Progenitor cell of endocrine pancreas (in vitro differentiated cells): ENCODE data around the gene EML5. TPM values are rescaled to one million over a fixed set of nuclear protein-coding genes. Genes with fewer than 3 reads are reported as not detected.
"Not testable (repeated sequence)": the region's sequence is repeated elsewhere in the genome, so short reads cannot be mapped to it uniquely, and the experiment has no call there.

ENCODE experiments used
- DNase-seq: peaks from one replicate; pipeline ENCODE4 v3.0.0; 2021; ENCODE audit warnings: low spot score; ENCODE audit not compliant: unreplicated experiment
- H3K27ac Mint-ChIP-seq: 2 replicates; pipeline ENCODE4 v1.8.0; 2021; ENCODE audit warnings: mild to moderate bottlenecking, moderate library complexity, mixed read lengths
- H3K27me3 Mint-ChIP-seq: 2 replicates; pipeline ENCODE4 v1.8.0; 2021; ENCODE audit warnings: mixed read lengths
- H3K36me3 Mint-ChIP-seq: 2 replicates; pipeline ENCODE4 v1.8.0; 2022; ENCODE audit warnings: mixed read lengths; ENCODE audit not compliant: insufficient read depth
- H3K4me1 Mint-ChIP-seq: 2 replicates; pipeline ENCODE4 v1.8.0; 2021; ENCODE audit warnings: low read depth, mixed read lengths
- H3K4me3 Mint-ChIP-seq: 2 replicates; pipeline ENCODE4 v1.8.0; 2021; ENCODE audit warnings: low read depth, mild to moderate bottlenecking, moderate library complexity, mixed read lengths
- H3K9me3 Mint-ChIP-seq: 2 replicates; pipeline ENCODE4 v1.8.0; 2021; ENCODE audit warnings: low read depth, mixed read lengths
- CTCF ChIP-seq: fragments of 200-600 bp; sonication (generic); IDR thresholded peaks from one replicate; pipeline ENCODE4 v1.5.0; 2021; ENCODE audit warnings: antibody characterized with exemption, mild to moderate bottlenecking; ENCODE audit not compliant: unreplicated experiment
- total RNA-seq: library from RNA; stranded (reverse); gene quantifications from 2 replicates; pipeline ENCODE4 v1.2.1, GENCODE V29; 2021

EML5 gene
- total RNA-seq, 1 donor from 2014 or later, result 6.0 TPM

GRCh38 chr14:88821888-88822287 lies 29.1 kb upstream of the EML5 start:
- H3K36me3 Mint-ChIP-seq, result no peaks in the 10 kb centered on the region
- no peak overlapping the region for H3K4me3 Mint-ChIP-seq
- TF ChIP-seq CTCF, result no peak
- H3K9me3 Mint-ChIP-seq, result no peaks in the 10 kb centered on the region
- no peaks in the 10 kb centered on the region for H3K27me3 Mint-ChIP-seq
- H3K4me1 Mint-ChIP-seq, result peaks cover 14% of the 10 kb centered on the region
- no peak for DNase-seq
- no peak overlapping the region for H3K27ac Mint-ChIP-seq

DNA sequence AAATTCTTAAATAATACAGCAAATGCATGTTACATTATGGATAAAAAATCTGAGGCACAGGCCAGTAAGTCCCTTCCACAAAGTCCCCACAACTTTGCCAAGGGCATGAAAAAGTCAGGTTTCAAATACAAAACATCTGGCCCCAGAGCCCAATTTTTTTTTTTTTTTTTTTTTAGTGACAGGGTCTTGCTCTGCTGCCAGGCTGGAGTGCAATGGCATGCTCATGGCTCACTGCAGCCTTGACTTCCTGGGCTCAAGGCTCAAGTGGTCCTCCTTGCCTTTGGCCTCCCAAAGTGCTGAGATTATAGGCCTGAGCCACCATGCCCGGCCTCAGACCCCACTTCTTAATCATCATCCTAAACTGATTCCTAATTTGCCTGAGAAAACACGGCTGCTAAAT lies 28.6 kb upstream of the EML5 start:
- DNase-seq, result no peak
- Mint-ChIP-seq H3K27me3 (no peaks in the 10 kb centered on the region), H3K27ac (no peak overlapping the region), H3K4me3 (no peak overlapping the region), H3K9me3 (no peaks in the 10 kb centered on the region), H3K4me1 (peaks cover 14% of the 10 kb centered on the region), H3K36me3 (no peaks in the 10 kb centered on the region)
- no peak for TF ChIP-seq CTCF

GRCh38 chr14:88819674-88820073 lies 26.9 kb upstream of the EML5 start:
- not testable (repeated sequence) for H3K4me3 Mint-ChIP-seq, H3K4me1 Mint-ChIP-seq, H3K27ac Mint-ChIP-seq, H3K36me3 Mint-ChIP-seq, H3K27me3 Mint-ChIP-seq, DNase-seq, H3K9me3 Mint-ChIP-seq

DNA sequence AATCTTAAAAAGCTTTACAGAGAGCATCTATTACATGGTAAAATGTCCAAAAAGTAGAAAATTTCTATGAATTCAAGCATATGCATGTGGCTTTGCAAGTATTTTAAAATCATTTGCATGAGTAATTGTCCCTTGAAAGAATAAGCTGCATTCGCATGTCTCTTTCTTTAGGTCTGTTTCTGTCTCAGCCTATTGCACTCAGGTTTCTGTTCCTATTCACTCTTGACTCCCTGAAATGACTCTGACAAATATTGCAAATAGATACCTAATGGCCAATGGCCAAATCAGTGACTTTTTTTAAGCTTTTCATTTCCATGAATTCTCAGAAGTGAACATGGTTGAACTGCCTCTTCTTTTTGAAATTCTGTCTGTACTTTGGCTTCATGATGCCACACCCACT lies 25.3 kb upstream of the EML5 start:
- Mint-ChIP-seq H3K27me3 (no peaks in the 10 kb centered on the region), H3K36me3 (no peaks in the 10 kb centered on the region), H3K27ac (no peak overlapping the region), H3K4me1 (peaks cover 2% of the 10 kb centered on the region), H3K9me3 (no peaks in the 10 kb centered on the region), H3K4me3 (no peak overlapping the region)
- DNase-seq, result no peak
- no peak for TF ChIP-seq CTCF

GRCh38 chr14:88815980-88816379 lies 23.2 kb upstream of the EML5 start:
- no peak for DNase-seq
- Mint-ChIP-seq H3K27me3 (peaks cover 3% of the 10 kb centered on the region), H3K9me3 (no peaks in the 10 kb centered on the region), H3K36me3 (no peaks in the 10 kb centered on the region), H3K27ac (no peak overlapping the region), H3K4me1 (no peaks in the 10 kb centered on the region), H3K4me3 (no peak overlapping the region)
- no peak for TF ChIP-seq CTCF

DNA sequence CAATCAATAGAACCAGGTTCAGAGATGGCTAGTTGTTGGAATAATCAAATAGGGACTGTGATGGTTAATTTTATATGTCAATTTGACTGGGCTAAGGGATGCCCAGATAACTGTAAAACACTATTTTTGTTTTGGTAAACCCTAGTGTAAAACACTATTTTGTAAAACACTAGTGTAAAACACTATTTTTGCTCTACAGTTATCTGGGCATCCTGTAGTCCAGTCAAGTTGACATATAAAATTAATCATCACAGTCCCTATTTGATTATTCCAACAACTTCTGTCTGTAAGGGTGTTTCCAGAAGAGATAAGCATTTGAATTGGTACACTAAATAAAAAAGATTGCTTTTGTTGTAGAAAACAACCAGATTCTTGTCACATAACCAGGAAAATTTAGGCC lies 15.6 kb upstream of the EML5 start:
- Mint-ChIP-seq H3K27me3 (peaks cover 3% of the 10 kb centered on the region), H3K9me3 (peaks cover 12% of the 10 kb centered on the region), H3K36me3 (no peaks in the 10 kb centered on the region), H3K4me1 (no peaks in the 10 kb centered on the region), H3K4me3 (no peak overlapping the region), H3K27ac (no peak overlapping the region)
- no peak for DNase-seq
- TF ChIP-seq CTCF, result no peak
